Vagina (tissue), 2 donors: ENCODE data around the gene ZNF48.

Experiments used
- CTCF ChIP-seq, 3 experiments: fragments of 450-650 bp in 2 of 3; fragments of 200-600 bp in 1 of 3; sonication (generic) in 1 of 3; IDR thresholded peaks; one replicate each; pipeline ENCODE4 v1.5.1; 2017 to 2019; ENCODE audit warnings: antibody characterized with exemption in 3 of 3, mild to moderate bottlenecking in 2 of 3, moderate library complexity in 2 of 3
- POLR2A ChIP-seq, 2 donors: fragments of 450-650 bp; IDR thresholded peaks; one replicate each; pipeline ENCODE4 v1.6.1; 2017; ENCODE audit warnings: antibody characterized with exemption in 2 of 2, mild to moderate bottlenecking in 2 of 2, moderate library complexity in 2 of 2
- POLR2AphosphoS5 ChIP-seq, 2 donors: sonication (generic); formaldehyde crosslinking; IDR thresholded peaks; one replicate each; pipeline ENCODE4 v1.9.0; 2017; ENCODE audit warnings: antibody characterized with exemption in 2 of 2, mild to moderate bottlenecking in 2 of 2, low read depth in 1 of 2; ENCODE audit not compliant: insufficient read depth in 1 of 2

- no peak for TF ChIP-seq POLR2A (IDR thresholded peaks at IDR 0.05)
- TF ChIP-seq CTCF (IDR thresholded peaks at IDR 0.05), result no peak
- TF ChIP-seq POLR2AphosphoS5 (IDR thresholded peaks at IDR 0.05; ENCODE audit: insufficient read depth in 1 of 2, low read depth in 1 of 2), result no peak
Measured at GRCh38 chr16:30446203-30446595, 51.0 kb downstream of the ZNF48 start.
